ENCODE measurements around the gene PTPRD.

The PTPRD gene

GRCh38 chr9:9410736-9411135 is 1202.1 kb downstream of the PTPRD start:
- H3K36me3 ChIP-seq (ENCODE audit: control insufficient read depth in 1 of 2, insufficient read depth in 2 of 2, low read length in 2 of 2): no peaks in the 10 kb centered on the region
- H3K9ac ChIP-seq (ENCODE audit: low read depth in 1 of 2, low read length in 2 of 2): no peak overlapping the region
- no peak overlapping the region for H3K27ac ChIP-seq (ENCODE audit: low read depth, low read length)
- H3K4me1 ChIP-seq (ENCODE audit: control insufficient read depth in 1 of 2, insufficient read depth in 2 of 2, low read length in 2 of 2): no peaks in the 10 kb centered on the region
- H3K4me3 ChIP-seq (ENCODE audit: low read depth in 1 of 2, low read length in 2 of 2): no peak overlapping the region
- H3K27me3 ChIP-seq (ENCODE audit: control insufficient read depth in 1 of 2, insufficient read depth in 2 of 2, low read length in 2 of 2): no peaks in the 10 kb centered on the region
- H3K9me3 ChIP-seq (ENCODE audit: control insufficient read depth in 1 of 2, low read length in 2 of 2): no peaks in the 10 kb centered on the region

- H3K27ac ChIP-seq (ENCODE audit: low read depth, low read length): no peak overlapping the region
- H3K4me3 ChIP-seq (ENCODE audit: low read depth in 1 of 2, low read length in 2 of 2): no peak overlapping the region
- H3K9ac ChIP-seq (ENCODE audit: low read depth in 1 of 2, low read length in 2 of 2): no peak overlapping the region
- H3K36me3 ChIP-seq (ENCODE audit: control insufficient read depth in 1 of 2, insufficient read depth in 2 of 2, low read length in 2 of 2): no peaks in the 10 kb centered on the region
- no peaks in the 10 kb centered on the region for H3K4me1 ChIP-seq (ENCODE audit: control insufficient read depth in 1 of 2, insufficient read depth in 2 of 2, low read length in 2 of 2)
- no peaks in the 10 kb centered on the region for H3K27me3 ChIP-seq (ENCODE audit: control insufficient read depth in 1 of 2, insufficient read depth in 2 of 2, low read length in 2 of 2)
- no peaks in the 10 kb centered on the region for H3K9me3 ChIP-seq (ENCODE audit: control insufficient read depth in 1 of 2, low read length in 2 of 2)
These were observed 1212.8 kb downstream of the PTPRD start for GRCh38 chr9:9399982-9400381.

GRCh38 chr9:9396518-9396917 is 1216.3 kb downstream of the PTPRD start:
- no peak overlapping the region for H3K9ac ChIP-seq (ENCODE audit: low read depth in 1 of 2, low read length in 2 of 2)
- H3K27ac ChIP-seq (ENCODE audit: low read depth, low read length): no peak overlapping the region
- H3K4me1 ChIP-seq (ENCODE audit: control insufficient read depth in 1 of 2, insufficient read depth in 2 of 2, low read length in 2 of 2): no peaks in the 10 kb centered on the region
- H3K4me3 ChIP-seq (ENCODE audit: low read depth in 1 of 2, low read length in 2 of 2): no peak overlapping the region
- H3K27me3 ChIP-seq (ENCODE audit: control insufficient read depth in 1 of 2, insufficient read depth in 2 of 2, low read length in 2 of 2): no peaks in the 10 kb centered on the region
- H3K36me3 ChIP-seq (ENCODE audit: control insufficient read depth in 1 of 2, insufficient read depth in 2 of 2, low read length in 2 of 2): no peaks in the 10 kb centered on the region
- H3K9me3 ChIP-seq (ENCODE audit: control insufficient read depth in 1 of 2, low read length in 2 of 2): no peaks in the 10 kb centered on the region

GRCh38 chr9:9395539-9395938 is 1217.3 kb downstream of the PTPRD start:
- no peaks in the 10 kb centered on the region for H3K36me3 ChIP-seq (ENCODE audit: control insufficient read depth in 1 of 2, insufficient read depth in 2 of 2, low read length in 2 of 2)
- no peaks in the 10 kb centered on the region for H3K27me3 ChIP-seq (ENCODE audit: control insufficient read depth in 1 of 2, insufficient read depth in 2 of 2, low read length in 2 of 2)
- H3K4me3 ChIP-seq (ENCODE audit: low read depth in 1 of 2, low read length in 2 of 2): no peak overlapping the region
- H3K9me3 ChIP-seq (ENCODE audit: control insufficient read depth in 1 of 2, low read length in 2 of 2): no peaks in the 10 kb centered on the region
- H3K27ac ChIP-seq (ENCODE audit: low read depth, low read length): no peak overlapping the region
- no peak overlapping the region for H3K9ac ChIP-seq (ENCODE audit: low read depth in 1 of 2, low read length in 2 of 2)
- H3K4me1 ChIP-seq (ENCODE audit: control insufficient read depth in 1 of 2, insufficient read depth in 2 of 2, low read length in 2 of 2): no peaks in the 10 kb centered on the region

GRCh38 chr9:9392755-9393154 is 1220.0 kb downstream of the PTPRD start:
- Histone ChIP-seq H3K27me3 (ENCODE audit: control insufficient read depth in 1 of 2, insufficient read depth in 2 of 2, low read length in 2 of 2) (no peaks in the 10 kb centered on the region), H3K27ac (ENCODE audit: low read depth, low read length) (no peak overlapping the region), H3K9ac (ENCODE audit: low read depth in 1 of 2, low read length in 2 of 2) (no peak overlapping the region), H3K36me3 (ENCODE audit: control insufficient read depth in 1 of 2, insufficient read depth in 2 of 2, low read length in 2 of 2) (no peaks in the 10 kb centered on the region), H3K4me1 (ENCODE audit: control insufficient read depth in 1 of 2, insufficient read depth in 2 of 2, low read length in 2 of 2) (no peaks in the 10 kb centered on the region), H3K9me3 (ENCODE audit: control insufficient read depth in 1 of 2, low read length in 2 of 2) (no peaks in the 10 kb centered on the region), H3K4me3 (ENCODE audit: low read depth in 1 of 2, low read length in 2 of 2) (no peak overlapping the region)

- H3K4me1 ChIP-seq (ENCODE audit: control insufficient read depth in 1 of 2, insufficient read depth in 2 of 2, low read length in 2 of 2): no peaks in the 10 kb centered on the region
- no peak overlapping the region for H3K9ac ChIP-seq (ENCODE audit: low read depth in 1 of 2, low read length in 2 of 2)
- H3K27me3 ChIP-seq (ENCODE audit: control insufficient read depth in 1 of 2, insufficient read depth in 2 of 2, low read length in 2 of 2): no peaks in the 10 kb centered on the region
- H3K27ac ChIP-seq (ENCODE audit: low read depth, low read length): no peak overlapping the region
- H3K36me3 ChIP-seq (ENCODE audit: control insufficient read depth in 1 of 2, insufficient read depth in 2 of 2, low read length in 2 of 2): no peaks in the 10 kb centered on the region
- no peak overlapping the region for H3K4me3 ChIP-seq (ENCODE audit: low read depth in 1 of 2, low read length in 2 of 2)
- no peaks in the 10 kb centered on the region for H3K9me3 ChIP-seq (ENCODE audit: control insufficient read depth in 1 of 2, low read length in 2 of 2)
These were observed 1222.9 kb downstream of the PTPRD start for GRCh38 chr9:9389904-9390303.

- Histone ChIP-seq H3K4me1 (ENCODE audit: control insufficient read depth in 1 of 2, insufficient read depth in 2 of 2, low read length in 2 of 2) (no peaks in the 10 kb centered on the region), H3K36me3 (ENCODE audit: control insufficient read depth in 1 of 2, insufficient read depth in 2 of 2, low read length in 2 of 2) (no peaks in the 10 kb centered on the region), H3K27ac (ENCODE audit: low read depth, low read length) (no peak overlapping the region), H3K27me3 (ENCODE audit: control insufficient read depth in 1 of 2, insufficient read depth in 2 of 2, low read length in 2 of 2) (no peaks in the 10 kb centered on the region), H3K9me3 (ENCODE audit: control insufficient read depth in 1 of 2, low read length in 2 of 2) (peaks cover 0 to 2% of the 10 kb centered on the region in 2 donors), H3K4me3 (ENCODE audit: low read depth in 1 of 2, low read length in 2 of 2) (no peak overlapping the region), H3K9ac (ENCODE audit: low read depth in 1 of 2, low read length in 2 of 2) (no peak overlapping the region)
These were observed 1225.2 kb downstream of the PTPRD start for GRCh38 chr9:9387511-9388115.

GRCh38 chr9:9362332-9362731 is 1250.5 kb downstream of the PTPRD start:
- no peaks in the 10 kb centered on the region for H3K27me3 ChIP-seq (ENCODE audit: control insufficient read depth in 1 of 2, insufficient read depth in 2 of 2, low read length in 2 of 2)
- no peaks in the 10 kb centered on the region for H3K36me3 ChIP-seq (ENCODE audit: control insufficient read depth in 1 of 2, insufficient read depth in 2 of 2, low read length in 2 of 2)
- no peaks in the 10 kb centered on the region for H3K4me1 ChIP-seq (ENCODE audit: control insufficient read depth in 1 of 2, insufficient read depth in 2 of 2, low read length in 2 of 2)
- no peak overlapping the region for H3K4me3 ChIP-seq (ENCODE audit: low read depth in 1 of 2, low read length in 2 of 2)
- H3K27ac ChIP-seq (ENCODE audit: low read depth, low read length): no peak overlapping the region
- H3K9ac ChIP-seq (ENCODE audit: low read depth in 1 of 2, low read length in 2 of 2): no peak overlapping the region
- H3K9me3 ChIP-seq (ENCODE audit: control insufficient read depth in 1 of 2, low read length in 2 of 2): no peaks in the 10 kb centered on the region

GRCh38 chr9:9352877-9353481 is 1259.8 kb downstream of the PTPRD start:
- Histone ChIP-seq H3K27me3 (ENCODE audit: control insufficient read depth in 1 of 2, insufficient read depth in 2 of 2, low read length in 2 of 2) (no peaks in the 10 kb centered on the region), H3K9me3 (ENCODE audit: control insufficient read depth in 1 of 2, low read length in 2 of 2) (no peaks in the 10 kb centered on the region), H3K4me1 (ENCODE audit: control insufficient read depth in 1 of 2, insufficient read depth in 2 of 2, low read length in 2 of 2) (no peaks in the 10 kb centered on the region), H3K9ac (ENCODE audit: low read depth in 1 of 2, low read length in 2 of 2) (no peak overlapping the region), H3K27ac (ENCODE audit: low read depth, low read length) (no peak overlapping the region), H3K4me3 (ENCODE audit: low read depth in 1 of 2, low read length in 2 of 2) (no peak overlapping the region), H3K36me3 (ENCODE audit: control insufficient read depth in 1 of 2, insufficient read depth in 2 of 2, low read length in 2 of 2) (no peaks in the 10 kb centered on the region)

GRCh38 chr9:9341203-9341602 is 1271.6 kb downstream of the PTPRD start:
- H3K36me3 ChIP-seq (ENCODE audit: control insufficient read depth in 1 of 2, insufficient read depth in 2 of 2, low read length in 2 of 2): no peaks in the 10 kb centered on the region
- H3K4me1 ChIP-seq (ENCODE audit: control insufficient read depth in 1 of 2, insufficient read depth in 2 of 2, low read length in 2 of 2): no peaks in the 10 kb centered on the region
- H3K4me3 ChIP-seq (ENCODE audit: low read depth in 1 of 2, low read length in 2 of 2): no peak overlapping the region
- no peak overlapping the region for H3K27ac ChIP-seq (ENCODE audit: low read depth, low read length)
- no peaks in the 10 kb centered on the region for H3K9me3 ChIP-seq (ENCODE audit: control insufficient read depth in 1 of 2, low read length in 2 of 2)
- H3K9ac ChIP-seq (ENCODE audit: low read depth in 1 of 2, low read length in 2 of 2): no peak overlapping the region
- H3K27me3 ChIP-seq (ENCODE audit: control insufficient read depth in 1 of 2, insufficient read depth in 2 of 2, low read length in 2 of 2): no peaks in the 10 kb centered on the region
